Ectodermal cell (in vitro differentiated cells): Measurements from ENCODE around the gene PYGB.

ENCODE experiments used
- H3K27ac ChIP-seq: 2 replicates; pipeline ENCODE4 v1.7.0; 2013; ENCODE audit warnings: mild to moderate bottlenecking, low read depth, low read length; ENCODE audit not compliant: insufficient read depth, poor library complexity, severe bottlenecking
- H3K27me3 ChIP-seq: 2 replicates; pipeline ENCODE4 v1.7.0; 2013; ENCODE audit warnings: mild to moderate bottlenecking, low read length; ENCODE audit not compliant: insufficient read depth, control insufficient read depth, poor library complexity, severe bottlenecking
- H3K36me3 ChIP-seq: one replicate; pipeline ENCODE4 v1.7.0; 2013; ENCODE audit warnings: low read length; ENCODE audit not compliant: control insufficient read depth, insufficient read depth
- H3K4me1 ChIP-seq: one replicate; pipeline ENCODE4 v1.7.0; 2013; ENCODE audit warnings: low read length; ENCODE audit not compliant: control insufficient read depth, insufficient read depth
- H3K4me3 ChIP-seq: 2 replicates; pipeline ENCODE4 v1.7.0; 2013; ENCODE audit warnings: low read depth, low read length, control low read depth; ENCODE audit not compliant: insufficient read depth
- H3K9me3 ChIP-seq: 2 replicates; pipeline ENCODE4 v1.7.0; 2013; ENCODE audit warnings: mild to moderate bottlenecking, low read length, moderate library complexity; ENCODE audit not compliant: control insufficient read depth
- WGBS, 2 experiments: methylation state at CpG; one replicate each; pipeline ENCODE4 v1.1.7; 2013; ENCODE audit warnings: missing lambda C conversion rate in 2 of 2; 5-methylcytosine and 5-hydroxymethylcytosine counted together

PYGB gene

GRCh38 chr20:25222461-25223178 lies 25.3 kb upstream of the PYGB start:
- Histone ChIP-seq H3K4me1 (peaks cover 13% of the 10 kb centered on the region), H3K36me3 (no peaks in the 10 kb centered on the region), H3K27me3 (no peaks in the 10 kb centered on the region), H3K4me3 (no peak overlapping the region), H3K9me3 (no peaks in the 10 kb centered on the region), H3K27ac (peak overlapping the region; percentile 26)
- 74 to 77% methylated on average over 21 of the region's 21 CpGs for WGBS, 2 experiments

- Histone ChIP-seq H3K36me3 (no peaks in the 10 kb centered on the region), H3K9me3 (no peaks in the 10 kb centered on the region), H3K27me3 (no peaks in the 10 kb centered on the region), H3K27ac (peak overlapping the region; percentile 55), H3K4me3 (no peak overlapping the region), H3K4me1 (peaks cover 13% of the 10 kb centered on the region)
- 61 to 66% methylated on average over 8 of the region's 8 CpGs for WGBS, 2 experiments
These were observed 24.7 kb upstream of the PYGB start for GRCh38 chr20:25223179-25223661.

GRCh38 chr20:25223765-25224720 lies 23.8 kb upstream of the PYGB start:
- peaks cover 13% of the 10 kb centered on the region for H3K4me1 ChIP-seq
- 95 to 96% methylated on average over 24 of the region's 24 CpGs for whole genome bisulfite sequencing, 2 experiments
- peak overlapping the region; percentile 55 for H3K27ac ChIP-seq
- no peaks in the 10 kb centered on the region for H3K9me3 ChIP-seq
- H3K4me3 ChIP-seq, result no peak overlapping the region
- no peaks in the 10 kb centered on the region for H3K27me3 ChIP-seq
- no peaks in the 10 kb centered on the region for H3K36me3 ChIP-seq

GRCh38 chr20:25224941-25225340 lies 22.9 kb upstream of the PYGB start:
- H3K27ac ChIP-seq, result no peak overlapping the region
- WGBS, 2 experiments, result 96% methylated on average over 16 of the region's 16 CpGs
- H3K4me1 ChIP-seq, result peaks cover 13% of the 10 kb centered on the region
- no peaks in the 10 kb centered on the region for H3K9me3 ChIP-seq
- no peak overlapping the region for H3K4me3 ChIP-seq
- no peaks in the 10 kb centered on the region for H3K36me3 ChIP-seq
- H3K27me3 ChIP-seq, result no peaks in the 10 kb centered on the region

GRCh38 chr20:25225642-25226432 lies 22.0 kb upstream of the PYGB start:
- Histone ChIP-seq H3K27ac (no peak overlapping the region), H3K9me3 (no peaks in the 10 kb centered on the region), H3K4me1 (peaks cover 13% of the 10 kb centered on the region), H3K27me3 (no peaks in the 10 kb centered on the region), H3K4me3 (no peak overlapping the region), H3K36me3 (no peaks in the 10 kb centered on the region)
- WGBS, 2 experiments, result 94 to 97% methylated on average over 16 of the region's 16 CpGs

GRCh38 chr20:25226433-25227316 lies 21.2 kb upstream of the PYGB start:
- H3K4me1 ChIP-seq, result peaks cover 13% of the 10 kb centered on the region
- H3K9me3 ChIP-seq, result no peaks in the 10 kb centered on the region
- H3K27ac ChIP-seq, result no peak overlapping the region
- no peaks in the 10 kb centered on the region for H3K36me3 ChIP-seq
- 87 to 90% methylated on average over 28 of the region's 28 CpGs for WGBS, 2 experiments
- no peak overlapping the region for H3K4me3 ChIP-seq
- no peaks in the 10 kb centered on the region for H3K27me3 ChIP-seq

- no peaks in the 10 kb centered on the region for H3K9me3 ChIP-seq
- WGBS, 2 experiments, result 93% methylated on average over 12 of the region's 12 CpGs
- no peaks in the 10 kb centered on the region for H3K36me3 ChIP-seq
- H3K4me3 ChIP-seq, result no peak overlapping the region
- H3K27me3 ChIP-seq, result no peaks in the 10 kb centered on the region
- H3K27ac ChIP-seq, result no peak overlapping the region
- H3K4me1 ChIP-seq, result peaks cover 13% of the 10 kb centered on the region
These were observed 20.5 kb upstream of the PYGB start for GRCh38 chr20:25227317-25227831.

- Histone ChIP-seq H3K9me3 (no peaks in the 10 kb centered on the region), H3K27ac (no peak overlapping the region), H3K36me3 (no peaks in the 10 kb centered on the region), H3K27me3 (no peaks in the 10 kb centered on the region), H3K4me1 (peaks cover 13% of the 10 kb centered on the region), H3K4me3 (no peak overlapping the region)
- WGBS, 2 experiments, result 96 to 97% methylated on average over 23 of the region's 23 CpGs
These were observed 18.3 kb upstream of the PYGB start for GRCh38 chr20:25229486-25230165.
